Stimulated activated CD8-positive, alpha-beta memory T cell treated with anti-CD3 and anti-CD28 coated beads, Interleukin-4, amount 100 ng/mL, for 48 hours (primary cell): ENCODE data around the gene HNRNPM.
"Not testable (repeated sequence)": the region's sequence is repeated elsewhere in the genome, so short reads cannot be mapped to it uniquely, and the experiment has no call there.

Source experiments
- DNase-seq: peaks from one replicate; pipeline ENCODE4 v3.0.0-alpha.2; 2020

Gene HNRNPM

GRCh38 chr19:8429044-8429443 lies 15.7 kb upstream of the HNRNPM start:
- no peak for DNase-seq

GRCh38 chr19:8429826-8430225 lies 14.9 kb upstream of the HNRNPM start:
- no peak for DNase-seq

GRCh38 chr19:8430650-8431049 lies 14.1 kb upstream of the HNRNPM start:
- no peak for DNase-seq

- no peak for DNase-seq
Observed at GRCh38 chr19:8438236-8438635, 6.5 kb upstream of the HNRNPM start.

- no peak for DNase-seq
Observed at GRCh38 chr19:8441725-8442544, 2.8 kb upstream of the HNRNPM start.

- DNase-seq: not testable (repeated sequence)
Observed at GRCh38 chr19:8444140-8444676, 567 bp upstream of the HNRNPM start.

GRCh38 chr19:8445488-8446001 lies 770 bp downstream of the HNRNPM start:
- peak; percentile 70 for DNase-seq

- no peak for DNase-seq
Observed at GRCh38 chr19:8446061-8446709, 1.4 kb downstream of the HNRNPM start.

- DNase-seq: no peak
Observed at GRCh38 chr19:8449830-8450229, 5.1 kb downstream of the HNRNPM start.

GRCh38 chr19:8451377-8451776 lies 6.6 kb downstream of the HNRNPM start:
- DNase-seq: no peak

- DNase-seq: no peak
Observed at GRCh38 chr19:8451885-8452284, 7.1 kb downstream of the HNRNPM start.

- DNase-seq: no peak
Observed at GRCh38 chr19:8452446-8453123, 7.8 kb downstream of the HNRNPM start.

- no peak for DNase-seq
Observed at GRCh38 chr19:8453616-8454015, 8.8 kb downstream of the HNRNPM start.

- no peak for DNase-seq
Observed at GRCh38 chr19:8454218-8454617, 9.4 kb downstream of the HNRNPM start.

GRCh38 chr19:8455018-8455417 lies 10.2 kb downstream of the HNRNPM start:
- DNase-seq: no peak

GRCh38 chr19:8456064-8456463 lies 11.3 kb downstream of the HNRNPM start:
- no peak for DNase-seq

GRCh38 chr19:8457209-8457608 lies 12.4 kb downstream of the HNRNPM start:
- DNase-seq: no peak

- no peak for DNase-seq
Observed at GRCh38 chr19:8457827-8458226, 13.1 kb downstream of the HNRNPM start.

GRCh38 chr19:8458380-8458779 lies 13.6 kb downstream of the HNRNPM start:
- no peak for DNase-seq

GRCh38 chr19:8459095-8459494 lies 14.3 kb downstream of the HNRNPM start:
- no peak for DNase-seq

- no peak for DNase-seq
Observed at GRCh38 chr19:8459520-8460270, 14.9 kb downstream of the HNRNPM start.

GRCh38 chr19:8460516-8461298 lies 15.9 kb downstream of the HNRNPM start:
- DNase-seq: no peak
